ENCODE measurements around the gene WNT2B.

DNA sequence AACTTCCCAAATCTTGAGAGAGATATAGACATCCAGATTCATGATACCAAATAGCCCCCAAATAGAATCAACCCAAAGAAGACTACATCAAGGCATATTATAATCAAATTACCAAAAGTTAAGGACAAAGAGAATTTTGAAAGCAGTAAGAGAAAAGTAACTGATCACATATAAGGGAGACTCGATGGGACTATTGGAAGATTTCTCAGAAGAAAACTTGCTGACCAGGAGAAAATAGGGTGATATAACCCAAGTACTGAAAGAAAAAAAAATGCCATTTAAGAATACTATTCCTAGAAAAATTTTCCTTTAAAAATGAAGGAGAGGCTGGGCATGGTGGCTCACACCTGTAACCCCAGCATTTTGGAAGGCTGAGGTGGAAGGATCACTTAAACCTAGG, 30.5 kb upstream of the WNT2B start:
- no peak for TF ChIP-seq POLR2AphosphoS5 (IDR thresholded peaks at IDR 0.05; ENCODE audit: low read length)
- no peak for TF ChIP-seq SP1 (IDR thresholded peaks at IDR 0.05; ENCODE audit: low read depth, low read length)
- TF ChIP-seq EZH2 (IDR thresholded peaks at IDR 0.05; ENCODE audit: borderline replicate concordance, control insufficient read depth, low read depth, low read length) = no peak
- TF ChIP-seq, protein P1, sequence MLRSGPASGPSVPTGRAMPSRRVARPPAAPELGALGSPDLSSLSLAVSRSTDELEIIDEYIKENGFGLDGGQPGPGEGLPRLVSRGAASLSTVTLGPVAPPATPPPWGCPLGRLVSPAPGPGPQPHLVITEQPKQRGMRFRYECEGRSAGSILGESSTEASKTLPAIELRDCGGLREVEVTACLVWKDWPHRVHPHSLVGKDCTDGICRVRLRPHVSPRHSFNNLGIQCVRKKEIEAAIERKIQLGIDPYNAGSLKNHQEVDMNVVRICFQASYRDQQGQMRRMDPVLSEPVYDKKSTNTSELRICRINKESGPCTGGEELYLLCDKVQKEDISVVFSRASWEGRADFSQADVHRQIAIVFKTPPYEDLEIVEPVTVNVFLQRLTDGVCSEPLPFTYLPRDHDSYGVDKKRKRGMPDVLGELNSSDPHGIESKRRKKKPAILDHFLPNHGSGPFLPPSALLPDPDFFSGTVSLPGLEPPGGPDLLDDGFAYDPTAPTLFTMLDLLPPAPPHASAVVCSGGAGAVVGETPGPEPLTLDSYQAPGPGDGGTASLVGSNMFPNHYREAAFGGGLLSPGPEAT (IDR thresholded peaks at IDR 0.05; ENCODE audit: low read depth) = no peak
- TF ChIP-seq, protein P2, sequence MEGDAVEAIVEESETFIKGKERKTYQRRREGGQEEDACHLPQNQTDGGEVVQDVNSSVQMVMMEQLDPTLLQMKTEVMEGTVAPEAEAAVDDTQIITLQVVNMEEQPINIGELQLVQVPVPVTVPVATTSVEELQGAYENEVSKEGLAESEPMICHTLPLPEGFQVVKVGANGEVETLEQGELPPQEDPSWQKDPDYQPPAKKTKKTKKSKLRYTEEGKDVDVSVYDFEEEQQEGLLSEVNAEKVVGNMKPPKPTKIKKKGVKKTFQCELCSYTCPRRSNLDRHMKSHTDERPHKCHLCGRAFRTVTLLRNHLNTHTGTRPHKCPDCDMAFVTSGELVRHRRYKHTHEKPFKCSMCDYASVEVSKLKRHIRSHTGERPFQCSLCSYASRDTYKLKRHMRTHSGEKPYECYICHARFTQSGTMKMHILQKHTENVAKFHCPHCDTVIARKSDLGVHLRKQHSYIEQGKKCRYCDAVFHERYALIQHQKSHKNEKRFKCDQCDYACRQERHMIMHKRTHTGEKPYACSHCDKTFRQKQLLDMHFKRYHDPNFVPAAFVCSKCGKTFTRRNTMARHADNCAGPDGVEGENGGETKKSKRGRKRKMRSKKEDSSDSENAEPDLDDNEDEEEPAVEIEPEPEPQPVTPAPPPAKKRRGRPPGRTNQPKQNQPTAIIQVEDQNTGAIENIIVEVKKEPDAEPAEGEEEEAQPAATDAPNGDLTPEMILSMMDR (IDR thresholded peaks at IDR 0.05 in 2 of 3, conservative IDR thresholded peaks at IDR 0.05 in 1 of 3; ENCODE audit: control insufficient read depth in 2 of 3, extremely low read depth in 1 of 3, insufficient read depth in 1 of 3, low read depth in 3 of 3, low read length in 3 of 3) = no peak
- no peak for TF ChIP-seq GABPA (IDR thresholded peaks at IDR 0.05; ENCODE audit: low read depth)
- no peak for TF ChIP-seq YY1 (IDR thresholded peaks at IDR 0.05; ENCODE audit: low read depth, low read length)
